ENCODE data around the gene ETS1.

The ETS1 gene

GRCh38 chr11:128551611-128552335 lies 35.6 kb downstream of the ETS1 start:
- H2AFZ ChIP-seq (ENCODE audit: low read depth, low read length) = no peak overlapping the region

GRCh38 chr11:128551058-128551457 lies 36.3 kb downstream of the ETS1 start:
- Histone ChIP-seq H3K27ac (ENCODE audit: low read length) (peak overlapping the region; percentile 93), H4K20me1 (ENCODE audit: insufficient read depth, low read length) (no peaks in the 10 kb centered on the region), H3K9ac (ENCODE audit: low read length) (peak overlapping the region; percentile 11; the same call in 1 of the 2 replicates), H3K27me3 (ENCODE audit: low read depth, low read length) (peaks cover 7% of the 10 kb centered on the region), H3K4me2 (ENCODE audit: low read length) (peak overlapping the region; percentile 94), H3K4me3 (ENCODE audit: low read length) (peak overlapping the region; percentile 8; the same call in 1 of the 2 replicates), H3K4me1 (ENCODE audit: low read length) (peaks cover 61% of the 10 kb centered on the region), H3K9me3 (ENCODE audit: insufficient read depth, low read length) (no peaks in the 10 kb centered on the region), H3K36me3 (replicated peaks; ENCODE audit: low read depth, low read length) (no peaks in the 10 kb centered on the region), H2AFZ (ENCODE audit: low read depth, low read length) (no peak overlapping the region), H3K79me2 (ENCODE audit: low read length) (no peaks in the 10 kb centered on the region)
- TF ChIP-seq EZH2phosphoT487 (IDR thresholded peaks at IDR 0.05; ENCODE audit: low read depth) (no peak), CTCF (IDR thresholded peaks at IDR 0.05; ENCODE audit: low read depth, low read length) (no peak)

More at GRCh38 chr11:128551611-128552335, 35.6 kb downstream of the ETS1 start:
- H4K20me1 ChIP-seq (ENCODE audit: insufficient read depth, low read length) = no peaks in the 10 kb centered on the region
- peak overlapping the region; percentile 93 for H3K27ac ChIP-seq (ENCODE audit: low read length)
- H3K79me2 ChIP-seq (ENCODE audit: low read length) = no peaks in the 10 kb centered on the region
- peaks cover 7% of the 10 kb centered on the region for H3K27me3 ChIP-seq (ENCODE audit: low read depth, low read length)
- H3K4me2 ChIP-seq (ENCODE audit: low read length) = peak overlapping the region; percentile 94
- peak overlapping the region; percentile 73 for H3K9ac ChIP-seq (ENCODE audit: low read length)
- no peaks in the 10 kb centered on the region for H3K9me3 ChIP-seq (ENCODE audit: insufficient read depth, low read length)
- peaks cover 61% of the 10 kb centered on the region for H3K4me1 ChIP-seq (ENCODE audit: low read length)
- peak overlapping the region; percentile 73 for H3K4me3 ChIP-seq (ENCODE audit: low read length)
- no peak for TF ChIP-seq CTCF (IDR thresholded peaks at IDR 0.05; ENCODE audit: low read depth, low read length)
- TF ChIP-seq EZH2phosphoT487 (IDR thresholded peaks at IDR 0.05; ENCODE audit: low read depth) = no peak
- no peaks in the 10 kb centered on the region for H3K36me3 ChIP-seq (replicated peaks; ENCODE audit: low read depth, low read length)

- Histone ChIP-seq H2AFZ (ENCODE audit: low read depth, low read length) (no peak overlapping the region), H4K20me1 (ENCODE audit: insufficient read depth, low read length) (no peaks in the 10 kb centered on the region), H3K9me3 (ENCODE audit: insufficient read depth, low read length) (no peaks in the 10 kb centered on the region), H3K4me2 (ENCODE audit: low read length) (no peak overlapping the region), H3K4me1 (ENCODE audit: low read length) (peaks cover 61% of the 10 kb centered on the region), H3K4me3 (ENCODE audit: low read length) (no peak overlapping the region), H3K79me2 (ENCODE audit: low read length) (no peaks in the 10 kb centered on the region), H3K27ac (ENCODE audit: low read length) (0 out of 2 replicates have a peak overlapping the region, but pooled peaks have one; percentile 93), H3K27me3 (ENCODE audit: low read depth, low read length) (peaks cover 14% of the 10 kb centered on the region), H3K36me3 (replicated peaks; ENCODE audit: low read depth, low read length) (no peaks in the 10 kb centered on the region), H3K9ac (ENCODE audit: low read length) (no peak overlapping the region)
- TF ChIP-seq CTCF (IDR thresholded peaks at IDR 0.05; ENCODE audit: low read depth, low read length) = no peak
- no peak for TF ChIP-seq EZH2phosphoT487 (IDR thresholded peaks at IDR 0.05; ENCODE audit: low read depth)
Measured at GRCh38 chr11:128550261-128550821, 37.0 kb downstream of the ETS1 start.

- TF ChIP-seq EZH2phosphoT487 (IDR thresholded peaks at IDR 0.05; ENCODE audit: low read depth) (no peak), CTCF (IDR thresholded peaks at IDR 0.05; ENCODE audit: low read depth, low read length) (no peak)
- Histone ChIP-seq H3K4me3 (ENCODE audit: low read length) (peak overlapping the region; percentile 78), H3K27me3 (ENCODE audit: low read depth, low read length) (peaks cover 14% of the 10 kb centered on the region), H3K4me1 (ENCODE audit: low read length) (peaks cover 64% of the 10 kb centered on the region), H3K27ac (ENCODE audit: low read length) (no peak overlapping the region), H3K4me2 (ENCODE audit: low read length) (peak overlapping the region; percentile 92), H3K9ac (ENCODE audit: low read length) (peak overlapping the region; percentile 72), H3K9me3 (ENCODE audit: insufficient read depth, low read length) (no peaks in the 10 kb centered on the region), H3K79me2 (ENCODE audit: low read length) (no peaks in the 10 kb centered on the region), H4K20me1 (ENCODE audit: insufficient read depth, low read length) (no peaks in the 10 kb centered on the region), H3K36me3 (replicated peaks; ENCODE audit: low read depth, low read length) (no peaks in the 10 kb centered on the region), H2AFZ (ENCODE audit: low read depth, low read length) (peak overlapping the region; percentile 95; the same call in 1 of the 2 replicates)
Measured at GRCh38 chr11:128549256-128549944, 38.0 kb downstream of the ETS1 start.
